Measurements from ENCODE around the gene TDP1. TPM values are rescaled to one million over a fixed set of nuclear protein-coding genes. Genes with fewer than 3 reads are reported as not detected.
"Not testable (repeated sequence)": the region's sequence is repeated elsewhere in the genome, so short reads cannot be mapped to it uniquely, and the experiment has no call there.

TDP1 gene
- total and polyA plus RNA-seq, 2 donors (not counting 1 experiment from before 2014, with no cell fraction given) = 20.5 to 55.9 TPM

DNA sequence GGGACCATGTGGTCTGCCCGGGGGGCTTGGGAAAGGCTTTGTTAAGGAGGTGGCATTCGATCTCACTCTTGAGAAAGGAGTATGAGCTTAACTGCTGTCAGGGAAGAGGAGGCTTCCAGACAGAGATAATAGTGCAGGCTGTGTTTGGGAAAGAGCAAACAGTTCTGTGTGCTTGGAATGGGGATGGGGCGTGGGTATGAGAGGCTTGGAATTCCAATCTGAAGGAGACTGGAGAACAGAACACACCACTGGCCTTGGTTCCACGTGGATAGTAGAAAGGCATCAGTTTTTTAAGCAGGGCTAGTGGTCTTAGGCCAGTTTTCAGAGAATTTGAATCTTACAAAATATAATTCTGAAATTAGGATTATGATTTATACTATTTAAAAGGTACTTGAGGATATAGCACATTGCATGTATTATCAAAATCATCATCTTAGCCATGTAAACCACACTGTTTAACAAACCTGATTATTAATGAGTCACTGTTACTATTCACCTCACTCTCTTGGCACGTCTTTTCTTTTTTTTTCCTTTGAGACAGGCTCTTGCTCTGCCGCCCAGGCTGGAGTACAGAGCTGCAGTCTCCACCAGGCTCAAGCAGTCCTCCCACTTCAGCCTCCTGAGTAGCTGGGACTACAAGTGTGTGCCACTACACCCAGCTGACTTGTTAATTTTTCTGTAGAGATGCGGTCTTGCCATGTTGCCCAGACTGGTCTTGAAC, 67.6 kb downstream of the TDP1 start:
- Mint-ChIP-seq H3K27ac (no peak overlapping the region), H3K4me3 (no peak overlapping the region), H3K27me3 (no peaks in the 10 kb centered on the region), H3K4me1 (no peaks in the 10 kb centered on the region), H3K9me3 (ENCODE audit: insufficient read depth) (no peaks in the 10 kb centered on the region)
- DNase-seq = no peak
- intact Hi-C loops (cut with micrococcal nuclease) = no loop called here
- no peak overlapping the region for H3K9ac ChIP-seq (ENCODE audit: low read length)
- H3K27ac ChIP-seq (ENCODE audit: low read length in 2 of 2) = no peak overlapping the region
- H3K36me3 ChIP-seq (replicated peaks in 1 of 2; ENCODE audit: control extremely low read depth in 1 of 2, control insufficient read depth in 1 of 2, extremely low read depth in 1 of 2, insufficient read depth in 2 of 2, low read length in 1 of 2) = peaks cover 2 to 58% of the 10 kb centered on the region in 2 experiments
- ChIA-PET CTCF (no interaction called here), POLR2A (no interaction called here)
- TF ChIP-seq EZH2 (IDR thresholded peaks at IDR 0.05; ENCODE audit: borderline replicate concordance, insufficient read depth, low read depth, low read length, poor library complexity, severe bottlenecking) (no peak), CTCF (IDR thresholded peaks at IDR 0.05) (no peak)
- no peaks in the 10 kb centered on the region for H3K27me3 ChIP-seq (replicated peaks in 1 of 4; ENCODE audit: control extremely low read depth in 1 of 4, control insufficient read depth in 3 of 4, insufficient read depth in 4 of 4, low read length in 3 of 4)
- H3K4me1 ChIP-seq (ENCODE audit: control insufficient read depth in 2 of 2, insufficient read depth in 2 of 2, low read length in 2 of 2) = no peaks in the 10 kb centered on the region
- 96% methylated on average over 5 of the region's 7 CpGs for WGBS (ENCODE audit: insufficient coverage)
- H3K9me3 ChIP-seq (ENCODE audit: control extremely low read depth in 1 of 3, control insufficient read depth in 2 of 3, insufficient read depth in 1 of 3, low read length in 2 of 3) = peaks cover 0 to 6% (median 0%) of the 10 kb centered on the region in 3 donors
- H2AFZ ChIP-seq (ENCODE audit: insufficient read depth, low read depth, low read length, poor library complexity, severe bottlenecking) = no peak overlapping the region
- H3K4me3 ChIP-seq (ENCODE audit: control extremely low read depth in 1 of 5, extremely low read depth in 1 of 5, insufficient read depth in 1 of 5, low read depth in 2 of 5, low read length in 4 of 5) = no peak overlapping the region
- no peak overlapping the region for H3K4me2 ChIP-seq (replicated peaks; ENCODE audit: low read depth, low read length, poor library complexity, severe bottlenecking)
- no peak for ATAC-seq (ENCODE audit: low read depth)
- no peaks in the 10 kb centered on the region for H3K79me2 ChIP-seq (ENCODE audit: control insufficient read depth, insufficient read depth, low read length)
- H4K20me1 ChIP-seq (ENCODE audit: control insufficient read depth, insufficient read depth, low read length, poor library complexity, severe bottlenecking) = no peaks in the 10 kb centered on the region

DNA sequence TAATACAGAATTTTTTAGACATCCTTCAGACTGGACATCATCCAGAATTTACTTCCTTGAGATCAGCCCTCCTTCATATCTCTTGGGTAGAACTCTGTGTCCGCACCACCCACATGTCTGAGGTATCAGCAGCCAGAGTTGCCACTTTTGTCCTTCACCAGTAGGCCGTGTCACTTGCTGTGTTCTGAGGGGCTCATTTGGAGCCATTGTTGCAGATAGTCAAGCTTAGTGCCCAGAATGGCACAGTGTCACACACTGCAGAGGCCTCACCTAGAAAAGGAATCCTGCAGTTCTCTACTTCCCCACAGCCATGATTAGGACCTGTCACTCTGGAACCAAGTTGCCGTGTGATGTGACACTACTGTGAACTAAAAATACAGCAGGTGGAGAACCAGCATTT, 69.2 kb downstream of the TDP1 start:
- no peak overlapping the region for H3K27ac ChIP-seq (ENCODE audit: low read length in 2 of 2)
- TF ChIP-seq CTCF (IDR thresholded peaks at IDR 0.05) (no peak), EZH2 (IDR thresholded peaks at IDR 0.05; ENCODE audit: borderline replicate concordance, insufficient read depth, low read depth, low read length, poor library complexity, severe bottlenecking) (no peak)
- 96% methylated on average over 2 of the region's 3 CpGs for WGBS (ENCODE audit: insufficient coverage)
- Mint-ChIP-seq H3K4me3 (no peak overlapping the region), H3K4me1 (no peaks in the 10 kb centered on the region), H3K27me3 (no peaks in the 10 kb centered on the region), H3K9me3 (ENCODE audit: insufficient read depth) (no peaks in the 10 kb centered on the region), H3K27ac (no peak overlapping the region)
- CTCF ChIA-PET = no interaction called here
- H3K9me3 ChIP-seq (ENCODE audit: control extremely low read depth in 1 of 3, control insufficient read depth in 2 of 3, insufficient read depth in 1 of 3, low read length in 2 of 3) = peaks cover 0 to 6% (median 0%) of the 10 kb centered on the region in 3 donors
- no peak overlapping the region for H3K4me3 ChIP-seq (ENCODE audit: control extremely low read depth in 1 of 5, extremely low read depth in 1 of 5, insufficient read depth in 1 of 5, low read depth in 2 of 5, low read length in 4 of 5)
- H3K27me3 ChIP-seq (replicated peaks in 1 of 4; ENCODE audit: control extremely low read depth in 1 of 4, control insufficient read depth in 3 of 4, insufficient read depth in 4 of 4, low read length in 3 of 4) = no peaks in the 10 kb centered on the region
- H2AFZ ChIP-seq (ENCODE audit: insufficient read depth, low read depth, low read length, poor library complexity, severe bottlenecking) = no peak overlapping the region
- H3K9ac ChIP-seq (ENCODE audit: low read length) = no peak overlapping the region
- intact Hi-C loops (cut with micrococcal nuclease) = no loop called here
- H3K79me2 ChIP-seq (ENCODE audit: control insufficient read depth, insufficient read depth, low read length) = no peaks in the 10 kb centered on the region
- H3K4me1 ChIP-seq (ENCODE audit: control insufficient read depth in 2 of 2, insufficient read depth in 2 of 2, low read length in 2 of 2) = no peaks in the 10 kb centered on the region
- ATAC-seq (ENCODE audit: low read depth) (no peak), DNase-seq (no peak)
- no peaks in the 10 kb centered on the region for H4K20me1 ChIP-seq (ENCODE audit: control insufficient read depth, insufficient read depth, low read length, poor library complexity, severe bottlenecking)
- no peak overlapping the region for H3K4me2 ChIP-seq (replicated peaks; ENCODE audit: low read depth, low read length, poor library complexity, severe bottlenecking)
- peaks cover 2 to 52% of the 10 kb centered on the region in 2 experiments for H3K36me3 ChIP-seq (replicated peaks in 1 of 2; ENCODE audit: control extremely low read depth in 1 of 2, control insufficient read depth in 1 of 2, extremely low read depth in 1 of 2, insufficient read depth in 2 of 2, low read length in 1 of 2)
- POLR2A ChIA-PET = no interaction called here

DNA sequence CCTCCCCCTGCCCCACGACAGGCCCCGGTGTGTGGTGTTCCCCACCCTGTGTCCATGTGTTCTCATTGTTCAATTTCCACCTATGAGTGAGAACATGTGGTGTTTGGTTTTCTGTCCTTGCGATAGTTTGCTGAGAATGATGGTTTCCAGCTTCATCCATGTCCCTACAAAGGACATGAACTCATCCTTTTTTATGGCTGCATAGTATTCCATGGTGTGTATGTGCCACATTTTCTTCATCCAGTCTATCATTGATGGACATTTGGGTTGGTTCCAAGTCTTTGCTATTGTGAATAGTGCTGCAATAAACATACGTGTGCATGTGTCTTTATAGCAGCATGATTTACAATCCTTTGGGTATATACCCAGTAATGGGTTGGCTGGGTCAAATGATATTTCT, 70.9 kb downstream of the TDP1 start:
- H3K79me2 ChIP-seq (ENCODE audit: control insufficient read depth, insufficient read depth, low read length); H3K27ac Mint-ChIP-seq; H3K9ac ChIP-seq (ENCODE audit: low read length); H3K27me3 ChIP-seq (replicated peaks in 1 of 4; ENCODE audit: control extremely low read depth in 1 of 4, control insufficient read depth in 3 of 4, insufficient read depth in 4 of 4, low read length in 3 of 4); DNase-seq; H3K4me1 Mint-ChIP-seq; H3K4me3 Mint-ChIP-seq; intact Hi-C loops (cut with micrococcal nuclease); H3K27me3 Mint-ChIP-seq; H2AFZ ChIP-seq (ENCODE audit: insufficient read depth, low read depth, low read length, poor library complexity, severe bottlenecking); H3K9me3 Mint-ChIP-seq (ENCODE audit: insufficient read depth); POLR2A ChIA-PET; H3K27ac ChIP-seq (ENCODE audit: low read length in 2 of 2); ATAC-seq (ENCODE audit: low read depth); H4K20me1 ChIP-seq (ENCODE audit: control insufficient read depth, insufficient read depth, low read length, poor library complexity, severe bottlenecking); H3K9me3 ChIP-seq (ENCODE audit: control extremely low read depth in 1 of 3, control insufficient read depth in 2 of 3, insufficient read depth in 1 of 3, low read length in 2 of 3); H3K4me3 ChIP-seq (ENCODE audit: control extremely low read depth in 1 of 5, extremely low read depth in 1 of 5, insufficient read depth in 1 of 5, low read depth in 2 of 5, low read length in 4 of 5); H3K4me2 ChIP-seq (replicated peaks; ENCODE audit: low read depth, low read length, poor library complexity, severe bottlenecking); H3K4me1 ChIP-seq (ENCODE audit: control insufficient read depth in 2 of 2, insufficient read depth in 2 of 2, low read length in 2 of 2); CTCF ChIA-PET: not testable (repeated sequence)
- H3K36me3 ChIP-seq (replicated peaks in 1 of 2; ENCODE audit: control extremely low read depth in 1 of 2, control insufficient read depth in 1 of 2, extremely low read depth in 1 of 2, insufficient read depth in 2 of 2, low read length in 1 of 2) = peaks cover 2 to 49% of the 10 kb centered on the region in 2 experiments
- no CpG with 5 or more reads among the region's 4 CpGs for WGBS (ENCODE audit: insufficient coverage)

All from B cell (primary cell).